SJCRH30 (cell line): ENCODE results near the gene PLCXD3. TPM values are rescaled to one million over a fixed set of nuclear protein-coding genes. Genes with fewer than 3 reads are reported as not detected.

Source experiments
- DNase-seq, 2 experiments: peaks; one replicate each; pipeline ENCODE4 v3.0.0-alpha.2; 2015 to 2020
- H3K27ac ChIP-seq: fragments of 250-450 bp; sonication (Bioruptor Pico); 2 replicates; pipeline ENCODE4 v1.5.1; 2020; ENCODE audit warnings: mild to moderate bottlenecking, moderate library complexity
- H3K27me3 ChIP-seq: fragments of 250-450 bp; sonication (Bioruptor Pico); 2 replicates; pipeline ENCODE4 v1.5.1; 2020; ENCODE audit warnings: mild to moderate bottlenecking, moderate library complexity
- H3K36me3 ChIP-seq: fragments of 250-450 bp; sonication (Bioruptor Pico); 2 replicates; pipeline ENCODE4 v1.5.1; 2020; ENCODE audit warnings: mild to moderate bottlenecking, moderate library complexity
- H3K4me1 ChIP-seq: fragments of 250-450 bp; sonication (Bioruptor Pico); 2 replicates; pipeline ENCODE4 v1.5.1; 2020; ENCODE audit warnings: mild to moderate bottlenecking, moderate library complexity
- H3K4me3 ChIP-seq: fragments of 250-450 bp; sonication (Bioruptor Pico); 2 replicates; pipeline ENCODE4 v1.5.1; 2020; ENCODE audit warnings: mild to moderate bottlenecking, moderate library complexity
- H3K9me3 ChIP-seq: fragments of 250-450 bp; sonication (Bioruptor Pico); replicated peaks from 2 replicates; pipeline ENCODE4 v1.5.1; 2020; ENCODE audit warnings: mild to moderate bottlenecking, moderate library complexity
- total RNA-seq: library from RNA; depleted of rRNA; stranded (reverse); fragments of >200 nt; shearing (Covaris generic); gene quantifications from 2 replicates; pipeline ENCODE4 v1.2.3, GENCODE V29; 2014

Gene PLCXD3
- total RNA-seq, 1 experiment from 2014 or later, result not detected

- no peak overlapping the region for H3K4me3 ChIP-seq
- no peaks in the 10 kb centered on the region; the same call in 1 of the 2 replicates for H3K27me3 ChIP-seq
- H3K4me1 ChIP-seq, result no peaks in the 10 kb centered on the region
- H3K27ac ChIP-seq, result no peak overlapping the region
- no peak for DNase-seq
- H3K36me3 ChIP-seq, result no peaks in the 10 kb centered on the region
- no peaks in the 10 kb centered on the region for H3K9me3 ChIP-seq
These were observed 57.9 kb downstream of the PLCXD3 start for GRCh38 chr5:41452506-41452905.

- no peaks in the 10 kb centered on the region for H3K4me1 ChIP-seq
- H3K27me3 ChIP-seq, result no peaks in the 10 kb centered on the region
- DNase-seq, result no peak
- no peaks in the 10 kb centered on the region for H3K9me3 ChIP-seq
- no peaks in the 10 kb centered on the region for H3K36me3 ChIP-seq
- H3K4me3 ChIP-seq, result no peak overlapping the region
- no peak overlapping the region for H3K27ac ChIP-seq
These were observed 62.5 kb downstream of the PLCXD3 start for GRCh38 chr5:41447650-41448510.

GRCh38 chr5:41445937-41446563, 64.4 kb downstream of the PLCXD3 start:
- Histone ChIP-seq H3K9me3 (no peaks in the 10 kb centered on the region), H3K4me3 (no peak overlapping the region), H3K27me3 (no peaks in the 10 kb centered on the region), H3K27ac (no peak overlapping the region), H3K4me1 (no peaks in the 10 kb centered on the region), H3K36me3 (no peaks in the 10 kb centered on the region)
- DNase-seq, result no peak

- Histone ChIP-seq H3K9me3 (no peaks in the 10 kb centered on the region), H3K36me3 (no peaks in the 10 kb centered on the region), H3K4me1 (no peaks in the 10 kb centered on the region), H3K4me3 (no peak overlapping the region), H3K27ac (no peak overlapping the region), H3K27me3 (no peaks in the 10 kb centered on the region; the same call in 1 of the 2 replicates)
- no peak for DNase-seq
These were observed 75.1 kb downstream of the PLCXD3 start for GRCh38 chr5:41435276-41435675.

GRCh38 chr5:41433552-41434181, 76.7 kb downstream of the PLCXD3 start:
- Histone ChIP-seq H3K36me3 (no peaks in the 10 kb centered on the region), H3K27me3 (peaks cover 4% of the 10 kb centered on the region; the same call in 1 of the 2 replicates), H3K4me1 (no peaks in the 10 kb centered on the region), H3K9me3 (no peaks in the 10 kb centered on the region), H3K4me3 (no peak overlapping the region), H3K27ac (no peak overlapping the region)
- DNase-seq, result peak in 1 of 2 experiments; percentile 29

GRCh38 chr5:41432481-41433253, 77.7 kb downstream of the PLCXD3 start:
- Histone ChIP-seq H3K27ac (no peak overlapping the region), H3K4me1 (no peaks in the 10 kb centered on the region), H3K4me3 (no peak overlapping the region), H3K9me3 (no peaks in the 10 kb centered on the region), H3K27me3 (peaks cover 4% of the 10 kb centered on the region; the same call in 1 of the 2 replicates), H3K36me3 (no peaks in the 10 kb centered on the region)
- DNase-seq, result no peak

- Histone ChIP-seq H3K4me3 (no peak overlapping the region), H3K36me3 (no peaks in the 10 kb centered on the region), H3K27me3 (peaks cover 4% of the 10 kb centered on the region; the same call in 1 of the 2 replicates), H3K4me1 (no peaks in the 10 kb centered on the region), H3K9me3 (no peaks in the 10 kb centered on the region), H3K27ac (no peak overlapping the region)
- no peak for DNase-seq
These were observed 82.9 kb downstream of the PLCXD3 start for GRCh38 chr5:41427505-41427904.

GRCh38 chr5:41425736-41426135, 84.7 kb downstream of the PLCXD3 start:
- no peak for DNase-seq
- Histone ChIP-seq H3K9me3 (no peaks in the 10 kb centered on the region), H3K4me3 (no peak overlapping the region), H3K36me3 (no peaks in the 10 kb centered on the region), H3K27ac (no peak overlapping the region), H3K27me3 (peaks cover 4% of the 10 kb centered on the region; the same call in 1 of the 2 replicates), H3K4me1 (no peaks in the 10 kb centered on the region)

- no peaks in the 10 kb centered on the region for H3K4me1 ChIP-seq
- H3K9me3 ChIP-seq, result no peaks in the 10 kb centered on the region
- no peaks in the 10 kb centered on the region for H3K27me3 ChIP-seq
- no peak overlapping the region for H3K27ac ChIP-seq
- no peaks in the 10 kb centered on the region for H3K36me3 ChIP-seq
- no peak overlapping the region for H3K4me3 ChIP-seq
- DNase-seq, result no peak
These were observed 89.8 kb downstream of the PLCXD3 start for GRCh38 chr5:41420492-41421067.

GRCh38 chr5:41418220-41419031, 92.0 kb downstream of the PLCXD3 start:
- H3K4me3 ChIP-seq, result no peak overlapping the region
- H3K36me3 ChIP-seq, result no peaks in the 10 kb centered on the region
- no peaks in the 10 kb centered on the region for H3K27me3 ChIP-seq
- H3K9me3 ChIP-seq, result no peaks in the 10 kb centered on the region
- no peak for DNase-seq
- H3K27ac ChIP-seq, result no peak overlapping the region
- H3K4me1 ChIP-seq, result no peaks in the 10 kb centered on the region

GRCh38 chr5:41416336-41416735, 94.1 kb downstream of the PLCXD3 start:
- Histone ChIP-seq H3K36me3 (no peaks in the 10 kb centered on the region), H3K4me1 (no peaks in the 10 kb centered on the region), H3K27me3 (no peaks in the 10 kb centered on the region), H3K9me3 (no peaks in the 10 kb centered on the region), H3K27ac (no peak overlapping the region), H3K4me3 (no peak overlapping the region)
- no peak for DNase-seq

- no peaks in the 10 kb centered on the region for H3K27me3 ChIP-seq
- DNase-seq, result no peak
- no peaks in the 10 kb centered on the region for H3K36me3 ChIP-seq
- no peak overlapping the region for H3K4me3 ChIP-seq
- H3K9me3 ChIP-seq, result no peaks in the 10 kb centered on the region
- H3K27ac ChIP-seq, result no peak overlapping the region
- no peaks in the 10 kb centered on the region for H3K4me1 ChIP-seq
These were observed 95.2 kb downstream of the PLCXD3 start for GRCh38 chr5:41415242-41415641.

GRCh38 chr5:41414598-41414997, 95.8 kb downstream of the PLCXD3 start:
- no peak overlapping the region for H3K27ac ChIP-seq
- no peak overlapping the region for H3K4me3 ChIP-seq
- no peaks in the 10 kb centered on the region for H3K36me3 ChIP-seq
- no peaks in the 10 kb centered on the region for H3K9me3 ChIP-seq
- H3K27me3 ChIP-seq, result no peaks in the 10 kb centered on the region
- no peaks in the 10 kb centered on the region for H3K4me1 ChIP-seq
- DNase-seq, result no peak

GRCh38 chr5:41413074-41413473, 97.3 kb downstream of the PLCXD3 start:
- Histone ChIP-seq H3K4me1 (no peaks in the 10 kb centered on the region), H3K36me3 (no peaks in the 10 kb centered on the region), H3K27ac (no peak overlapping the region), H3K4me3 (no peak overlapping the region), H3K9me3 (no peaks in the 10 kb centered on the region), H3K27me3 (no peaks in the 10 kb centered on the region)
- DNase-seq, result no peak
